ENCODE results near the gene GMNN.

The GMNN gene

GRCh38 chr6:24796616-24797290 lies 22.0 kb downstream of the GMNN start:
- no peaks in the 10 kb centered on the region for H3K4me1 ChIP-seq (ENCODE audit: low read length)
- no peak overlapping the region for H3K4me2 ChIP-seq (ENCODE audit: low read depth, low read length)
- H3K9me2 ChIP-seq (replicated peaks; ENCODE audit: insufficient read depth, low read length): no peaks in the 10 kb centered on the region
- no peaks in the 10 kb centered on the region for H3F3A ChIP-seq (ENCODE audit: insufficient read depth, low read length)
- H3K4me3 ChIP-seq (ENCODE audit: low read length): no peak overlapping the region
- H3K27me3 ChIP-seq (replicated peaks; ENCODE audit: insufficient read depth, low read length): no peaks in the 10 kb centered on the region
- no peaks in the 10 kb centered on the region for H4K20me1 ChIP-seq (ENCODE audit: insufficient read depth, low read length)
- H3K27ac ChIP-seq (ENCODE audit: low read length): no peak overlapping the region
- TF ChIP-seq CTCF (IDR thresholded peaks at IDR 0.05; ENCODE audit: low read length) (no peak), EZH2phosphoT487 (IDR thresholded peaks at IDR 0.05; ENCODE audit: low read length) (no peak), EZH2 (optimal IDR thresholded peaks at IDR 0.05; ENCODE audit: low read depth, low read length) (no peak)
- no peaks in the 10 kb centered on the region for H3K36me3 ChIP-seq (replicated peaks; ENCODE audit: insufficient read depth, low read length)
- H3K79me2 ChIP-seq (ENCODE audit: low read length): no peaks in the 10 kb centered on the region
- H3K9me3 ChIP-seq (replicated peaks; ENCODE audit: insufficient read depth, low read length): no peaks in the 10 kb centered on the region
- no peak for DNase-seq
- no peak overlapping the region for H2AFZ ChIP-seq (ENCODE audit: low read length)
- H3K9ac ChIP-seq (ENCODE audit: low read length): no peak overlapping the region

GRCh38 chr6:24797596-24798216 lies 23.0 kb downstream of the GMNN start:
- no peak for DNase-seq
- no peaks in the 10 kb centered on the region for H3K36me3 ChIP-seq (replicated peaks; ENCODE audit: insufficient read depth, low read length)
- no peak overlapping the region for H3K27ac ChIP-seq (ENCODE audit: low read length)
- H3K4me1 ChIP-seq (ENCODE audit: low read length): no peaks in the 10 kb centered on the region
- H3K9ac ChIP-seq (ENCODE audit: low read length): no peak overlapping the region
- no peak overlapping the region for H2AFZ ChIP-seq (ENCODE audit: low read length)
- H3K4me3 ChIP-seq (ENCODE audit: low read length): no peak overlapping the region
- no peaks in the 10 kb centered on the region for H3K9me3 ChIP-seq (replicated peaks; ENCODE audit: insufficient read depth, low read length)
- H3F3A ChIP-seq (ENCODE audit: insufficient read depth, low read length): no peaks in the 10 kb centered on the region
- H3K27me3 ChIP-seq (replicated peaks; ENCODE audit: insufficient read depth, low read length): no peaks in the 10 kb centered on the region
- no peak for TF ChIP-seq EZH2phosphoT487 (IDR thresholded peaks at IDR 0.05; ENCODE audit: low read length)
- no peak for TF ChIP-seq EZH2 (optimal IDR thresholded peaks at IDR 0.05; ENCODE audit: low read depth, low read length)
- no peak for TF ChIP-seq CTCF (IDR thresholded peaks at IDR 0.05; ENCODE audit: low read length)
- H3K79me2 ChIP-seq (ENCODE audit: low read length): no peaks in the 10 kb centered on the region
- H3K4me2 ChIP-seq (ENCODE audit: low read depth, low read length): no peak overlapping the region
- no peaks in the 10 kb centered on the region for H4K20me1 ChIP-seq (ENCODE audit: insufficient read depth, low read length)
- no peaks in the 10 kb centered on the region for H3K9me2 ChIP-seq (replicated peaks; ENCODE audit: insufficient read depth, low read length)

GRCh38 chr6:24798740-24799540 lies 24.2 kb downstream of the GMNN start, which contains the start of gene ARMH2:
Gene ARMH2, minus strand, starts transcription at chr6:24798917. Its CDS starts 60 bp downstream, at chr6:24798857.
- Histone ChIP-seq H3K4me3 (ENCODE audit: low read length) (no peak within 1 kb of the TSS), H3K36me3 (replicated peaks; ENCODE audit: insufficient read depth, low read length) (no peaks in the 10 kb centered on the region), H3K27me3 (replicated peaks; ENCODE audit: insufficient read depth, low read length) (no peaks in the 10 kb centered on the region), H3K27ac (ENCODE audit: low read length) (no peak within 1 kb of the TSS), H3K4me1 (ENCODE audit: low read length) (no peaks in the 10 kb centered on the region), H4K20me1 (ENCODE audit: insufficient read depth, low read length) (no peaks in the 10 kb centered on the region), H3K79me2 (ENCODE audit: low read length) (no peaks in the 10 kb centered on the region), H3K9ac (ENCODE audit: low read length) (no peak within 1 kb of the TSS), H3K9me3 (replicated peaks; ENCODE audit: insufficient read depth, low read length) (no peaks in the 10 kb centered on the region), H3K9me2 (replicated peaks; ENCODE audit: insufficient read depth, low read length) (no peaks in the 10 kb centered on the region), H3K4me2 (ENCODE audit: low read depth, low read length) (no peak within 1 kb of the TSS), H2AFZ (ENCODE audit: low read length) (no peak within 1 kb of the TSS), H3F3A (ENCODE audit: insufficient read depth, low read length) (no peaks in the 10 kb centered on the region)
- TF ChIP-seq EZH2 (optimal IDR thresholded peaks at IDR 0.05; ENCODE audit: low read depth, low read length) (no peak), EZH2phosphoT487 (IDR thresholded peaks at IDR 0.05; ENCODE audit: low read length) (no peak), CTCF (IDR thresholded peaks at IDR 0.05; ENCODE audit: low read length) (no peak)
- no peak for DNase-seq
